Measurements from ENCODE around the gene ALPI. TPM values are rescaled to one million over a fixed set of nuclear protein-coding genes. Genes with fewer than 3 reads are reported as not detected.
A peak's percentile ranks its signal among the peaks of the same experiment; 100 is the strongest.

Gene ALPI
- total RNA-seq, 2 donors from 2014 or later: not detected

DNA sequence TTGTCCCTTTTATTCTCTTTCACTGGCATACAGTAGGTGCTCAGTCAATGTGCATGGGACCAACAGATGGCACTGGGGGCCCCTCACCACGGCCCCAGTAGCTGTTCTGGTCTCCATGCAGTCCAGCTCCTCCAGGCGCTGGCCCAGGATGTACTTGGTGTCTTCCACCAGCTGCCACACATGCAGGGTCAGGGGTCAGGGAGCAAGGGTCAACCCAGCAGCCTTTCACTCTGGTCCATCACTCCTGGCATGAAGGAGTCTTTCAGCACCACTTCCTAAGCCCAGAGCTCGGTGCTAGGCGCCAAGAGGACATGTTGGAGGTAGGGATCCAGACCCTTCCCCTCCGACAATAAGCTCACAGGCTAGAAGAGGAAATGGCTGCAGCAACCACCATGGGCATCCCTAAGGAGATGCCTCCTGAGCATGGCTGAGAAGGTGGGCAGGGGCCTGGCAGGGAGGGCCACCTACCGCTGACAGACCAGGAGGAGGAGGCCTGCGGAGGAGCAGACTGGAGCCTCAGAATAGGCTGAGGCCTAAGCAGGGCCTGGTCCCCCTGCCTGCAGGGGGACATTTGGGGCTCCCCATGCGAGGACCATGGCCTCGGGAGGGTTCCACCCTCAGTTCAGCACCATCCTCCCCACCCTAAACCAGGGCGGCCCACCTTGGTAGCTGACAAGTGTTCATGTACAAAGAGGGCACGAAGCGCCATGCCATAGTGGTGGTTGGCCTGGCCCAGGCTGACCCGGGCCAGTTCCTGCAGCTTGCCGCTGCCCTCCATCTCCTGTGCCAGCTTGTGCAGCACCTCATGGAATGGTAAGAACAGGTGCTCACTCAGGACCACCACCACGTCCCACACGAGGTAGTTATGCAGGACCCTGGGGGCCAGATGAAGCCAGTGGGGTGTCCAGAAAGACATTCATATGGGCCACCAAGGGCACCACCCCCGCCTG lies 39.2 kb upstream of the ALPI start:
- H3K4me3 ChIP-seq: no peak overlapping the region
- TF ChIP-seq, protein P1, sequence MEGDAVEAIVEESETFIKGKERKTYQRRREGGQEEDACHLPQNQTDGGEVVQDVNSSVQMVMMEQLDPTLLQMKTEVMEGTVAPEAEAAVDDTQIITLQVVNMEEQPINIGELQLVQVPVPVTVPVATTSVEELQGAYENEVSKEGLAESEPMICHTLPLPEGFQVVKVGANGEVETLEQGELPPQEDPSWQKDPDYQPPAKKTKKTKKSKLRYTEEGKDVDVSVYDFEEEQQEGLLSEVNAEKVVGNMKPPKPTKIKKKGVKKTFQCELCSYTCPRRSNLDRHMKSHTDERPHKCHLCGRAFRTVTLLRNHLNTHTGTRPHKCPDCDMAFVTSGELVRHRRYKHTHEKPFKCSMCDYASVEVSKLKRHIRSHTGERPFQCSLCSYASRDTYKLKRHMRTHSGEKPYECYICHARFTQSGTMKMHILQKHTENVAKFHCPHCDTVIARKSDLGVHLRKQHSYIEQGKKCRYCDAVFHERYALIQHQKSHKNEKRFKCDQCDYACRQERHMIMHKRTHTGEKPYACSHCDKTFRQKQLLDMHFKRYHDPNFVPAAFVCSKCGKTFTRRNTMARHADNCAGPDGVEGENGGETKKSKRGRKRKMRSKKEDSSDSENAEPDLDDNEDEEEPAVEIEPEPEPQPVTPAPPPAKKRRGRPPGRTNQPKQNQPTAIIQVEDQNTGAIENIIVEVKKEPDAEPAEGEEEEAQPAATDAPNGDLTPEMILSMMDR (IDR thresholded peaks at IDR 0.05): no peak
- no peak overlapping the region for H3K27ac ChIP-seq
- H3K4me1 ChIP-seq (ENCODE audit: control insufficient read depth in 1 of 2, low read depth in 2 of 2): peaks cover 0 to 20% of the 10 kb centered on the region in 2 donors
- H3K36me3 ChIP-seq: no peaks in the 10 kb centered on the region
- no peaks in the 10 kb centered on the region for H3K9me3 ChIP-seq
- DNase-seq (ENCODE audit: low spot score) (no peak), ATAC-seq (ENCODE audit: insufficient number of reproducible peaks, low FRiP score, low read depth) (no peak)
- peaks cover 5% of the 10 kb centered on the region for H3K27me3 ChIP-seq (replicated peaks; ENCODE audit: insufficient read depth)

DNA sequence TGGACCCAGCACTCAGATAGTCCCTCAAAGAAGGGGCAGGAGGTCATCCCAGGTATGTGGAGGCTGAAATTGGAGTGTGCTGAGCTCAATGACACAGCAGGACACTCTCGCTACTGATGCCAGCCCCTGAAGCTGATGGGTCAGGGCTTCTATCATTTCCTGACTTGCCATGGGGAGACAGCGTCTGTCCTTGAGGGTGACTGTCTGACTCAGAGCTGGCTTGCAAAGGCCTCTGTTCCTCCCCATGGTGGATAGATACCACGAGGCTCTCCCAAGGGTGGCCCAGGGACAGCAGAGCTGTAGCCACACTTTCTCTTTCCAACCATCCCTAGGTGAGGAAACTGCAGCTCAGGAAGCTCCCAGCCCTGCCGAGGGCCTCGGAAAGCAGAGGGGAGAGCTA lies 38.5 kb upstream of the ALPI start:
- DNase-seq (ENCODE audit: low spot score) (no peak), ATAC-seq (ENCODE audit: insufficient number of reproducible peaks, low FRiP score, low read depth) (no peak)
- Histone ChIP-seq H3K36me3 (no peaks in the 10 kb centered on the region), H3K27ac (no peak overlapping the region), H3K4me1 (ENCODE audit: control insufficient read depth in 1 of 2, low read depth in 2 of 2) (peaks cover 0 to 20% of the 10 kb centered on the region in 2 donors), H3K4me3 (no peak overlapping the region), H3K9me3 (no peaks in the 10 kb centered on the region), H3K27me3 (replicated peaks; ENCODE audit: insufficient read depth) (peaks cover 5% of the 10 kb centered on the region)
- TF ChIP-seq, protein P1 (IDR thresholded peaks at IDR 0.05): no peak

DNA sequence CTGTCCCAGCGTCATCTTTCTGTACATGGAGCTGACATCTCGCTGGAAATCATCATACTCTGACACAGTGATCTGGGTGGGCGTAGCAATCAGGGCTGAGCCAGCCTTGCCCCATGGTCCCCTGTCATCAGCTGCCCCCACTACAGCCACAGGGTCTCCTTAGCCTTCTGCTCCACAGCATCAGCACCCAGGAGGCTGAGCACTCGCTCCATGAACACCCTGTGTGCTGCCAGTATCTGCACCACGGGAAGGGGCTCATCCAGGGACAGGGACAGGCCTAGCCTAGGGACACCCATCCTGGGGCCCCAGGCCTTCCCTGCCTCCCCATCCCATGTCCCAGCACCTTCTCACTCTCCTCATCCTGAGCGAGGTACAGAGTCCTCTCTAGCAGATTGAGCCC lies 37.9 kb upstream of the ALPI start:
- Histone ChIP-seq H3K4me3 (no peak overlapping the region), H3K27ac (no peak overlapping the region), H3K4me1 (ENCODE audit: control insufficient read depth in 1 of 2, low read depth in 2 of 2) (peaks cover 0 to 20% of the 10 kb centered on the region in 2 donors), H3K9me3 (no peaks in the 10 kb centered on the region), H3K27me3 (replicated peaks; ENCODE audit: insufficient read depth) (peaks cover 5% of the 10 kb centered on the region), H3K36me3 (no peaks in the 10 kb centered on the region)
- DNase-seq (ENCODE audit: low spot score) (no peak), ATAC-seq (ENCODE audit: insufficient number of reproducible peaks, low FRiP score, low read depth) (no peak)
- TF ChIP-seq, protein P1 (IDR thresholded peaks at IDR 0.05): no peak

DNA sequence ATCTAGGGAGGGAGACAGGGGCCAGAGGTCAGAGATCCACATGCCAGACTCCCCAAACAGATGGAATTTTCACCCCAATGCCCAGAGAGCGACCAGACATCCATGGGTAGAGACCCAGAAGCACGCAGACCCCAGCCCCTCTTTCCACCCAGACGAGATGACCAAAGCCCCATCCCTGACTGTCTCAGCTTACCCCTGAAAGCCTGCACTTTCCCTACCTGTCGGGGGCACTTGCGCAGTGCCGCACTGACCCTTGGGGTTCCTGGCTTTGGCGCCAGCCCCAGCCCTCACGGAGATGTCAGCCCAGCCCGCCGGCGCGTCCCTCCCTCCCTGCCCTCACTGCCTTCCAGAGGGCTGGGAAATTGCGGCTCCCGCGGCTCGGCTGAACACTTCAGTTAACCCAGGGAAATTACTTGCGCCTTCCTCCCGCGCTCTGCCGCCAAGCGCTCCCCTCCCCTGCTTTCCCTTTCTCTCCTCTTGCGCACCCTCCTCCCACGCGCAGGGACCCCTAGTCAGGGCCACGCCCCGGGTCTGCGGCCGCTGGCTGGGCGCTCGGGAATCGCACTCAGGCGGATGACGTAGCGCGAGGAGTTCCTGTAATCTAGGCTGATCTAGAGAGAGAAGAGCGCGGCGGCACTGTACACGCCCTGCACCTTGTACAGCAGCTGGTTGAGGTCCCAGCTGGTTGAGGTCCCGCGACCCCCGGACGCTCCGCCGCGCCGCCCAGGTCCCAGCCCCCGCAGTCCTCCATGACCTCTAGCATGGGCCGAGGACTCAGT lies 37.3 kb upstream of the ALPI start:
- Histone ChIP-seq H3K27ac (no peak overlapping the region), H3K4me1 (ENCODE audit: control insufficient read depth in 1 of 2, low read depth in 2 of 2) (peaks cover 0 to 20% of the 10 kb centered on the region in 2 donors), H3K9me3 (no peaks in the 10 kb centered on the region), H3K4me3 (peak overlapping the region; percentile 54), H3K27me3 (replicated peaks; ENCODE audit: insufficient read depth) (peaks cover 5% of the 10 kb centered on the region), H3K36me3 (no peaks in the 10 kb centered on the region)
- no peak for ATAC-seq (ENCODE audit: insufficient number of reproducible peaks, low FRiP score, low read depth)
- no peak for DNase-seq (ENCODE audit: low spot score)
- TF ChIP-seq, protein P1 (IDR thresholded peaks at IDR 0.05): no peak

All from thoracic aorta (tissue), 2 donors.